Common myeloid progenitor, CD34-positive (primary cell): ENCODE measurements around the gene TOMM5.
A peak's percentile ranks its signal among the peaks of the same experiment; 100 is the strongest.

Experiments
- CTCF ChIA-PET: fragments of 350-600 bp; sonication (Branson Sonifier 250); formaldehyde crosslinking; loops from one replicate; lab custom pipeline; 2021; ENCODE audit warnings: antibody characterized with exemption; lab: Charles Lee
- POLR2A ChIA-PET: fragments of 350-600 bp; sonication (Branson Sonifier 250); formaldehyde crosslinking; loops from one replicate; lab custom pipeline; 2021; ENCODE audit warnings: antibody characterized with exemption; lab: Charles Lee
- DNase-seq, 3 donors: peaks; one replicate each; pipeline versions ENCODE4 v3.0.0 to v3.0.0-alpha.2; 2013
- H3K27ac ChIP-seq, 2 experiments: 1 replicate in 1 of 2; 2 replicates in 1 of 2; pipeline ENCODE4 v1.7.0; 2013; ENCODE audit warnings: inconsistent platforms in 2 of 2, low read length in 2 of 2, mild to moderate bottlenecking in 2 of 2, low read depth in 1 of 2, moderate library complexity in 1 of 2; ENCODE audit not compliant: severe bottlenecking in 2 of 2, insufficient read depth in 1 of 2, poor library complexity in 1 of 2
- H3K27me3 ChIP-seq, 5 experiments: replicated peaks in 2 of 5; 1 replicate in 3 of 5; 2 replicates in 2 of 5; pipeline versions ENCODE4 v1.6.1 to v1.7.0; 2013; ENCODE audit warnings: low read length in 4 of 5, mild to moderate bottlenecking in 2 of 5, moderate library complexity in 2 of 5, inconsistent platforms in 1 of 5; ENCODE audit not compliant: insufficient read depth in 5 of 5, control insufficient read depth in 4 of 5
- H3K36me3 ChIP-seq, 4 experiments: 1 replicate in 2 of 4; 2 replicates in 2 of 4; pipeline versions ENCODE4 v1.6.1 to v1.7.0; 2013; ENCODE audit warnings: low read length in 3 of 4, control low read depth in 1 of 4, mild to moderate bottlenecking in 1 of 4; ENCODE audit not compliant: control insufficient read depth in 4 of 4, insufficient read depth in 4 of 4
- H3K4me1 ChIP-seq, 4 experiments: 1 replicate in 3 of 4; 2 replicates in 1 of 4; pipeline versions ENCODE4 v1.6.1 to v1.7.1; 2013; ENCODE audit warnings: low read length in 3 of 4, mild to moderate bottlenecking in 3 of 4, control low read depth in 1 of 4, inconsistent platforms in 1 of 4, moderate library complexity in 1 of 4; ENCODE audit not compliant: control insufficient read depth in 4 of 4, insufficient read depth in 4 of 4; ENCODE audit errors: control extremely low read depth in 1 of 4
- H3K4me3 ChIP-seq, 7 experiments: 1 replicate in 4 of 7; 2 replicates in 3 of 7; pipeline versions ENCODE4 v1.5.1 to v1.7.0; 2013; ENCODE audit warnings: mild to moderate bottlenecking in 7 of 7, low read length in 6 of 7, moderate library complexity in 6 of 7, inconsistent platforms in 2 of 7, low read depth in 2 of 7, control low read depth in 1 of 7; ENCODE audit not compliant: insufficient read depth in 4 of 7, control insufficient read depth in 1 of 7; ENCODE audit errors: extremely low read depth in 1 of 7
- H3K9me3 ChIP-seq, 5 experiments: 1 replicate in 4 of 5; 2 replicates in 1 of 5; pipeline versions ENCODE4 v1.6.1 to v1.7.1; 2013; ENCODE audit warnings: low read length in 4 of 5, mild to moderate bottlenecking in 2 of 5, inconsistent platforms in 1 of 5, low read depth in 1 of 5, moderate library complexity in 1 of 5; ENCODE audit not compliant: control insufficient read depth in 4 of 5, insufficient read depth in 2 of 5; ENCODE audit errors: control extremely low read depth in 1 of 5
- WGBS: methylation state at CpG from one replicate; pipeline ENCODE4 v1.1.5; 2013; ENCODE audit not compliant: insufficient coverage; 5-methylcytosine and 5-hydroxymethylcytosine counted together

TOMM5 gene

DNA sequence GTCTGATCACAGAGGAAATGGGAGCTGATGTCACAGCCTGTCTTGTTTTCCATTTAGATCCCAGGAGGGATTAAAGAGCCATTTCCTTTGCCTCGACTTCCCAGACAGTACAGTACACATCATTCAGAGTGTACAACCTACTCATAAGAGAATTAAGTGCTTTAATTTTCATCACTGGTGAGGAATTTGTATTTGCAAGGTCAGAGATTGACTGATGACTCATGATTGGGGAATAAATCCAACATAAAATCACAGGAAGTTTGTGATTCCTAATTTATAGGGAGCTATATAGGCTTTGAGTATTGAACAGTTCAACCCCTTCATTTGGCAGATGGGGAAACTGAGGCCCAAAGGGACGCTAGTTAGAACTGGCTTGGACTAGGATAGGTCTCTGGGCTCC is 4.1 kb upstream of the TOMM5 start:
- Histone ChIP-seq H3K4me3 (no peak overlapping the region), H3K27ac (no peak overlapping the region), H3K27me3 (peaks cover 0 to 11% (median 0%) of the 10 kb centered on the region in 5 experiments), H3K4me1 (peaks cover 0 to 17% (median 2%) of the 10 kb centered on the region in 4 experiments), H3K36me3 (no peaks in the 10 kb centered on the region), H3K9me3 (no peaks in the 10 kb centered on the region)
- ChIA-PET POLR2A (no interaction called here), CTCF (interaction anchor here (1.1 to 7.1 kb wide), 2 partner anchors 12 to 17 kb away, joined by 3 to 85 read pairs; partner anchors contain the start of gene FBXO10)
- 100% methylated on average over 1 of the region's 2 CpGs for WGBS
- DNase-seq = no peak

DNA sequence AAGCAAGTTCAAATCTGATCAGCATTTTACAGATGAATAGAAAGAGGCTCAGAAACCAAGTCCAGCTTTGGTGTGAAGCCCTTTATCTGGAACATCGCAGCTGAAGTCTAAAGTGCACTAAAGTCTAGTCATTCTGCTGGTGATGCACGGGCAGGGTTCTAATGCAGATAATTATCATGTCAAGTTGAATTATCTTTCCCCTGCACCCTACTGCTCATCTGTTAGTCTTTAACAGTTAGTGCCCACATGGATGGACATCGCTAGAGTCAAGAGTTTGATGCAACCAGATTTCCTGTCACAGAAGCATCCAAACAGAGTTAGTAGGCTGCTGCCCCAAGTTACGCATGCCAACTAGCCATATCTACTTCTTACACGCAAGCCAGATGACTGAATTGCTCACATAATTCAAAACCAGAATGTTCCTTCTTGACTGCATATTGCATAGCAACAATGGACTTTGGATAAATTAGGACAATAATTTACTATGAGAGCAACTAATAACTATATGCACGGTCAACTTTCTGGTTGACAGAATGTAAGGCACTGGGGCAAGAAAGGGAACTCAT is 1.6 kb upstream of the TOMM5 start:
- 93% methylated on average over 4 of the region's 6 CpGs for WGBS
- ChIA-PET CTCF (interaction anchor here (7.1 kb wide), 1 partner anchor 15 kb away, joined by 85 read pairs; the partner anchor contains the start of gene FBXO10), POLR2A (no interaction called here)
- Histone ChIP-seq H3K27me3 (peaks cover 0 to 11% (median 0%) of the 10 kb centered on the region in 5 experiments), H3K4me3 (peak overlapping the region in 1 of 7 experiments; percentile 2), H3K4me1 (peaks cover 0 to 33% (median 17%) of the 10 kb centered on the region in 4 experiments), H3K36me3 (peaks cover 2 to 5% (median 4%) of the 10 kb centered on the region in 4 experiments), H3K27ac (no peak overlapping the region), H3K9me3 (no peaks in the 10 kb centered on the region)
- DNase-seq = peak in 1 of 3 donors; percentile 22

DNA sequence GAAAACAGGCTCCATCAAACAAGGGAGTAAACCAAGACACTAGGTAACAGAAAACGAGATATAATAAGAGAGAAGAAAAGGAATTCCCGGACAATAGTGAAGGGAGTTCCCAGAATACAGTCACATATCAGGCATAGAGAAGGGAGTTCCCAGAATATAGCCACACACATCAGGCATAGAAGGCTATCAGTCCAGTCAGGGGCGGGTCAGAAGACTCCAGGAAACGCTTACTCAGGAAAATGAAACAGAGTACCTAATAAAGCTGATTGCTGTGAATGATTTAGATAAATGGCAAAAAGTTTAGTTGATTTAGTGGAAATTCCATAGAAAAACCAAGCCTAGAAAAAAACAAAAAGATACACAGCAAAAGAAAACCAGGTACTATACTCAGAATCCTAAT is 4.9 kb downstream of the TOMM5 start:
- Histone ChIP-seq H3K9me3 (no peaks in the 10 kb centered on the region), H3K27me3 (no peaks in the 10 kb centered on the region), H3K4me3 (no peak overlapping the region), H3K27ac (no peak overlapping the region), H3K36me3 (peaks cover 16 to 66% (median 41%) of the 10 kb centered on the region in 4 experiments), H3K4me1 (peaks cover 0 to 28% (median 20%) of the 10 kb centered on the region in 4 experiments)
- ChIA-PET CTCF (no interaction called here), POLR2A (no interaction called here)
- WGBS = 100% methylated on average over 1 of the region's 4 CpGs
- DNase-seq = no peak

DNA sequence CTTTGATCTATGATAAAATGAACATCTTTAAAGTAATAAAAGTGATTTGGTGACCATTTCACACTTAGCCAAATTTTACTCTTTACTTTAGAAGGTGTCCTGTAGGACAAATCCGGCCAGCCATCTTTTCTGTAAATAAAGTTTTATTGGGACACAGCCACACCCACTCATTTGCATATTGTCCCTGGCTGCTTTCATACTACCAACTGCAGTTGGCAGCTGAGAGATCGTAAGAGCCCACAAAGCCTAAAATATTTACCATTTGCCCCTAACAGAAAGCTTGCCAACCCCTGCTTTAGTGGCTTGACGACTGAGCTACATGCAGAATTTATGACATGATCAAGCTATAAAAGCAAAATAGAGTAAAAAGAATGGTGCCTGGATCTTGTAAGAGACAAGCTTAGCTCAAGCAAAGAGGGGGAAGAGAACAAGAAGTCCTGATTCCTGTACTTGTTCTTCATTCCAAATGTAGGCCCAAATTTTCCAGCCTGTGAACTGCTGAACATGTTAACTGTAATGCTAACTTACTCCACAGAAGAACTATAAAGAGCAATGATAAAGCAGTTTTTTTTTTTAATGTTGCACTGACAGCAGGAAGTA is 8.8 kb downstream of the TOMM5 start:
- H3K9me3 ChIP-seq = no peaks in the 10 kb centered on the region
- H3K4me1 ChIP-seq = peaks cover 0 to 4% (median 3%) of the 10 kb centered on the region in 4 experiments
- 100% methylated on average over 1 of the region's 3 CpGs for WGBS

DNA sequence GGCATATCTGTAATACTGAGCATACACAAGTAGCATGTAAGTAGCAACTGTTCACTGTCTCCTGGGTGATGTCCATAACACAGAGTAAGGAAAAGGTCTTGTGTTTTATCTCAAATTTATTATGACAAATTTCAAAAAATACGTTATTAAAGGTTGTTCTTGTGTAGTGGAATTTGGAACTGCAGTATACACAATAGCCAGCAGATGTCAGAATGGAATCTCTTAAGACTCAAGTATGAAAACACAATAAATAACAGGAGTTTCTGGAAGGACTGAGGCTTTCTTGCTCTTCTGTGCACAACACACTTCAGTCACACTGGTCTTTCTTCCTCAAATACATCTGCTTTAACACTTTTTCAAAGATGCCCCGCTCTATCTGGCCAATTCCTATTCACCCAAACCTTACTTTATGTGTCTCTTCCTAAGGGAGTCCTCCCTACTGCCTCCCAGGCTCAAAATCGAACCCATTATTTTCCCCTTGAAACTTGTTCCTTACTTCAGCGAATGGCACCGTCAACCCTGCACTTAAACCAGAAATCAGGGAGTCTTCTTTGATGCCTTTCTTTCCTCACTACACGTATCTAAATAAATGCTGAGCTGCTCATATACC is 9.7 kb downstream of the TOMM5 start:
- Histone ChIP-seq H3K4me1 (peaks cover 0 to 4% (median 3%) of the 10 kb centered on the region in 4 experiments), H3K4me3 (no peak overlapping the region), H3K27ac (no peak overlapping the region), H3K27me3 (no peaks in the 10 kb centered on the region), H3K9me3 (no peaks in the 10 kb centered on the region), H3K36me3 (peaks cover 14 to 73% (median 34%) of the 10 kb centered on the region in 4 experiments)
- ChIA-PET POLR2A (interaction anchor here (1.5 kb wide), 1 partner anchor 10 kb away, joined by 8 read pairs; the partner anchor contains the start of gene TOMM5), CTCF (interaction anchor here (0.9 to 11.5 kb wide), 3 partner anchors 11 to 71 kb away, joined by 3 to 85 read pairs (median 5); partner anchors contain the start of gene TOMM5)
- WGBS = 95% methylated on average over 5 of the region's 6 CpGs
- peak; percentile 74 to 87 (median 84) for DNase-seq

More for the DNA sequence above, 8.8 kb downstream of the TOMM5 start:
- Histone ChIP-seq H3K4me3 (no peak overlapping the region), H3K36me3 (peaks cover 16 to 83% (median 39%) of the 10 kb centered on the region in 4 experiments), H3K27me3 (no peaks in the 10 kb centered on the region), H3K27ac (peak overlapping the region; percentile 16 to 39)
- DNase-seq = peak in 1 of 3 donors; percentile 23
- ChIA-PET POLR2A (interaction anchor here (0.6 kb wide), 1 partner anchor 731 kb away, joined by 3 read pairs; no protein-coding TSS in a partner anchor), CTCF (interaction anchor here (0.6 to 11.5 kb wide), 4 partner anchors 9 to 77 kb away, joined by 3 to 85 read pairs (median 4); partner anchors contain the start of gene TOMM5)

DNA sequence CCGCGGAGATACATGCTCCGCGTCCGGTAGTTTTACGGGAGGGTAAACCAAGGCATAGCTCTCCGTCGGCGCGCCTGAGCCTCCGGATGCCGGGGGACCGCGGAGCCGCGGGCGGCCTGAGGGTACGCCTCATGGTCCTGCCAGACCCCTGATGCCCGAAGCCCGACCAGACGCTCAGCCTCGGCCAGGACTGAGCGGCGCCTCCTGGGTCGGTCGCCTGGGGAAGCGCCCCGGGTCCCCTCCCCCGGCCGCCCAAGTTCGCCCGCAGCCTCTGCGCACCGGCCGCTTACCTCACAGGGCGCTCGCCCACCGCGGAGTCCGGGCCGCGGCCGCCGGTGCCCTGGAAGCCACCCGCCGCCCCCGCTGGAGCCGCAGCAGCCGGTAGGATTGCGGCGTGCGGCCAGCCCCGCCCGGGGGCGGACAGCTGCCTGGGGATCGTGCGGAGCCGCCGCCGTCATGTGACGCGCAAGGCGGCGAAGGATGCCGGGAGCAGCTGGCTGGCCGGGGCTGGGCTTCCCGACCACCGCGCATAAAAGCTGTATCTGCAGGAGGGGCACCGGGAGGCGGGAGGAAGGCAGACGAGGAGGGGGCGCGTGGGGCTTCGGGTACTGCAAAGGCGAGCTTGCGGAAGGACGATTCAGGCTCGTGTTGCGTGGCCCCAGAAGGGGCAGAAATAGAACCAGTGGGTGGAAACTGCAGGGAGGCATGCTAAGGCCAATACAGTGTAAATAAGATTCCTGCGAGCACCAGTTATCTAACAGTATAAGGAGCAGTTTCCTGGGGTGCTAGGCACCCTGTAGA is 16.3 kb downstream of the TOMM5 start, which contains the start of gene FBXO10:
Gene FBXO10, minus strand, starts transcription at position 460 of the 801 bp plus-strand sequence. CDS start 34,612 bp downstream, outside the sequence.
- under 1% methylated on average over 55 of the region's 81 CpGs for WGBS
- DNase-seq = peak; percentile 48 to 85 (median 79)
- H3K9me3 ChIP-seq = no peaks in the 10 kb centered on the region
- POLR2A ChIA-PET = no interaction called here
- peaks cover 0 to 9% (median 0%) of the 10 kb centered on the region in 5 experiments for H3K27me3 ChIP-seq
- peaks cover 5 to 18% (median 11%) of the 10 kb centered on the region in 4 experiments for H3K4me1 ChIP-seq
- no peak within 1 kb of the TSS for H3K27ac ChIP-seq
- peak within 1 kb of the TSS; percentile 28 to 82 (median 70) for H3K4me3 ChIP-seq
- H3K36me3 ChIP-seq = peaks cover 0 to 14% (median 2%) of the 10 kb centered on the region in 4 experiments
- CTCF ChIA-PET = interaction anchor here (2.0 to 11.5 kb wide), 2 partner anchors 8 to 17 kb away, joined by 5 to 85 read pairs; partner anchors contain the start of gene TOMM5
